GM23248 (cell line): ENCODE data around the gene LPIN3. TPM values are rescaled to one million over a fixed set of nuclear protein-coding genes. Genes with fewer than 3 reads are reported as not detected.

Experiments used
- DNase-seq: peaks from one replicate; pipeline ENCODE4 v3.0.0-alpha.2; 2015
- H2AFZ ChIP-seq: fragments of 200-600 bp; sonication (generic); 2 replicates; pipeline ENCODE4 v1.6.1; 2016; ENCODE audit warnings: antibody characterized with exemption
- H3F3A ChIP-seq: fragments of 200-600 bp; sonication (generic); 2 replicates; pipeline ENCODE4 v1.6.1; 2016; ENCODE audit warnings: mild to moderate bottlenecking, antibody characterized with exemption, mixed run types; ENCODE audit not compliant: insufficient read depth
- H3K27ac ChIP-seq: fragments of 200-600 bp; sonication (generic); 2 replicates; pipeline ENCODE4 v1.5.1; 2016; ENCODE audit warnings: mild to moderate bottlenecking
- H3K27me3 ChIP-seq: fragments of 200-600 bp; sonication (generic); replicated peaks from 2 replicates; pipeline ENCODE4 v1.6.1; 2016; ENCODE audit warnings: mild to moderate bottlenecking; ENCODE audit not compliant: insufficient read depth
- H3K36me3 ChIP-seq: fragments of 200-600 bp; sonication (generic); 2 replicates; pipeline ENCODE4 v1.6.1; 2016; ENCODE audit warnings: low read depth, mild to moderate bottlenecking
- H3K4me1 ChIP-seq: fragments of 200-600 bp; sonication (generic); 2 replicates; pipeline ENCODE4 v1.6.1; 2016; ENCODE audit warnings: mild to moderate bottlenecking; ENCODE audit not compliant: insufficient read depth
- H3K4me2 ChIP-seq: fragments of 200-600 bp; sonication (generic); one replicate; pipeline ENCODE4 v1.6.1; 2016; ENCODE audit warnings: mild to moderate bottlenecking; ENCODE audit not compliant: unreplicated experiment
- H3K4me3 ChIP-seq: fragments of 200-600 bp; sonication (generic); 2 replicates; pipeline ENCODE4 v1.5.1; 2016; ENCODE audit warnings: mild to moderate bottlenecking
- H3K79me2 ChIP-seq: fragments of 200-600 bp; sonication (generic); 2 replicates; pipeline ENCODE4 v1.6.1; 2016; ENCODE audit warnings: mild to moderate bottlenecking; ENCODE audit not compliant: insufficient read depth
- H3K9ac ChIP-seq: fragments of 200-600 bp; sonication (generic); 2 replicates; pipeline ENCODE4 v1.6.1; 2016; ENCODE audit warnings: mild to moderate bottlenecking
- H3K9me2 ChIP-seq: fragments of 200-600 bp; sonication (generic); 2 replicates; pipeline ENCODE4 v1.6.1; 2016; ENCODE audit warnings: mixed run types, mild to moderate bottlenecking, moderate library complexity; ENCODE audit not compliant: insufficient read depth
- H3K9me3 ChIP-seq: fragments of 200-600 bp; sonication (generic); one replicate; pipeline ENCODE4 v1.6.1; 2017; ENCODE audit warnings: low read depth
- H4K20me1 ChIP-seq: fragments of 200-600 bp; sonication (generic); 2 replicates; pipeline ENCODE4 v1.6.0; 2016; ENCODE audit not compliant: insufficient read depth
- EZH2 ChIP-seq: fragments of 200-600 bp; sonication (generic); IDR thresholded peaks from 2 replicates; pipeline ENCODE4 v1.6.1; 2018; ENCODE audit warnings: antibody characterized with exemption, mild to moderate bottlenecking; ENCODE audit not compliant: insufficient read depth, poor library complexity, severe bottlenecking
- EZH2phosphoT487 ChIP-seq: fragments of 200-600 bp; sonication (generic); IDR thresholded peaks from 2 replicates; pipeline ENCODE4 v1.6.1; 2018; ENCODE audit warnings: antibody characterized with exemption, moderate library complexity, mild to moderate bottlenecking, low read depth; ENCODE audit not compliant: insufficient read depth
- WGBS, 2 experiments: methylation state at CpG; one replicate each; pipeline ENCODE4 v1.1.6; 2015 to 2017; ENCODE audit warnings: low lambda C conversion rate in 2 of 2, low coverage in 1 of 2; ENCODE audit errors: missing lambda C conversion rate in 2 of 2; 5-methylcytosine and 5-hydroxymethylcytosine counted together
- in situ Hi-C: fragments of 300-500 bp; cut with MboI; formaldehyde crosslinking; loops from 2 replicates; pipeline ENCODE4 v1.15.0; 2020
- polyA plus RNA-seq: library from polyadenylated mRNA; unstranded; fragments of >200 nt; fragmentation: Nextera tagmentation; extraction: Ambion mirVana; gene quantifications from 2 replicates; pipeline ENCODE4 v1.2.1, GENCODE V29; 2016
- total RNA-seq: library from RNA; depleted of rRNA; stranded (reverse); fragments of >200 nt; shearing (Covaris generic); gene quantifications from 2 replicates; pipeline ENCODE4 v1.2.3, GENCODE V29; 2014

LPIN3 gene
- total and polyA plus RNA-seq, 2 experiments from 2014 or later: 11.5 to 13.0 TPM

- Histone ChIP-seq H3K79me2 (no peaks in the 10 kb centered on the region), H3F3A (no peaks in the 10 kb centered on the region), H4K20me1 (no peaks in the 10 kb centered on the region), H3K27ac (no peak overlapping the region), H3K4me2 (no peak overlapping the region), H3K4me1 (no peaks in the 10 kb centered on the region), H3K36me3 (no peaks in the 10 kb centered on the region), H3K9ac (no peak overlapping the region), H3K9me2 (no peaks in the 10 kb centered on the region), H3K9me3 (no peaks in the 10 kb centered on the region), H3K4me3 (no peak overlapping the region), H3K27me3 (peaks cover 39% of the 10 kb centered on the region), H2AFZ (no peak overlapping the region)
- WGBS, 2 experiments: 61 to 66% methylated on average over 6 of the region's 6 CpGs
- TF ChIP-seq EZH2 (no peak), EZH2phosphoT487 (no peak)
- no peak for DNase-seq
- in situ Hi-C loops: no loop called here
Observed at GRCh38 chr20:41377275-41377674, 36.7 kb downstream of the LPIN3 start.

- H3K79me2 ChIP-seq: no peaks in the 10 kb centered on the region
- H3F3A ChIP-seq: no peaks in the 10 kb centered on the region
- no peaks in the 10 kb centered on the region for H3K9me3 ChIP-seq
- H3K4me2 ChIP-seq: no peak overlapping the region
- no peak overlapping the region for H3K9ac ChIP-seq
- H3K4me1 ChIP-seq: no peaks in the 10 kb centered on the region
- H3K4me3 ChIP-seq: no peak overlapping the region
- DNase-seq: no peak
- no peak for TF ChIP-seq EZH2phosphoT487
- TF ChIP-seq EZH2: no peak
- H3K27me3 ChIP-seq: peaks cover 35% of the 10 kb centered on the region
- no peak overlapping the region for H3K27ac ChIP-seq
- no peak overlapping the region for H2AFZ ChIP-seq
- in situ Hi-C loops: no loop called here
- no peaks in the 10 kb centered on the region for H3K36me3 ChIP-seq
- 70 to 76% methylated on average over 2 of the region's 2 CpGs for WGBS, 2 experiments
- H3K9me2 ChIP-seq: no peaks in the 10 kb centered on the region
- H4K20me1 ChIP-seq: no peaks in the 10 kb centered on the region
Observed at GRCh38 chr20:41379551-41379950, 38.9 kb downstream of the LPIN3 start.

GRCh38 chr20:41380551-41381193 lies 40.1 kb downstream of the LPIN3 start:
- Histone ChIP-seq H3K27me3 (peaks cover 35% of the 10 kb centered on the region), H2AFZ (no peak overlapping the region), H3F3A (no peaks in the 10 kb centered on the region), H3K9ac (no peak overlapping the region), H3K79me2 (no peaks in the 10 kb centered on the region), H3K9me3 (no peaks in the 10 kb centered on the region), H4K20me1 (no peaks in the 10 kb centered on the region), H3K4me3 (no peak overlapping the region), H3K4me2 (no peak overlapping the region), H3K36me3 (no peaks in the 10 kb centered on the region), H3K27ac (no peak overlapping the region), H3K4me1 (no peaks in the 10 kb centered on the region), H3K9me2 (no peaks in the 10 kb centered on the region)
- TF ChIP-seq EZH2: no peak
- no peak for TF ChIP-seq EZH2phosphoT487
- DNase-seq: peak; percentile 19
- in situ Hi-C loops: no loop called here
- WGBS, 2 experiments: 15 to 17% methylated on average over 12 of the region's 12 CpGs

GRCh38 chr20:41382791-41383305 lies 42.2 kb downstream of the LPIN3 start:
- TF ChIP-seq EZH2phosphoT487: no peak
- TF ChIP-seq EZH2: no peak
- Histone ChIP-seq H3K36me3 (no peaks in the 10 kb centered on the region), H4K20me1 (no peaks in the 10 kb centered on the region), H2AFZ (no peak overlapping the region), H3K9me3 (no peaks in the 10 kb centered on the region), H3K79me2 (no peaks in the 10 kb centered on the region), H3K4me1 (no peaks in the 10 kb centered on the region), H3K9me2 (no peaks in the 10 kb centered on the region), H3K27me3 (peaks cover 31% of the 10 kb centered on the region), H3K9ac (no peak overlapping the region), H3K4me3 (no peak overlapping the region), H3K27ac (no peak overlapping the region), H3K4me2 (no peak overlapping the region), H3F3A (no peaks in the 10 kb centered on the region)
- 32 to 40% methylated on average over 7 of the region's 7 CpGs for WGBS, 2 experiments
- in situ Hi-C loops: no loop called here
- no peak for DNase-seq
